BJ (cell line): Measurements from ENCODE around the gene FAM13B. TPM values are rescaled to one million over a fixed set of nuclear protein-coding genes. Genes with fewer than 3 reads are reported as not detected.

Experiments
- CTCF ChIA-PET: fragments of 350-600 bp; formaldehyde crosslinking; extraction: SDS; loops from one replicate; lab custom pipeline; 2021; ENCODE audit warnings: antibody characterized with exemption, inconsistent platforms; lab: Yijun Ruan, JAX
- POLR2A ChIA-PET: fragments of 300-600 bp; sonication (Branson Sonifier 250); formaldehyde crosslinking; extraction: SDS; loops from one replicate; lab custom pipeline; 2021; ENCODE audit warnings: antibody characterized with exemption; lab: Charles Lee
- DNase-seq: peaks from one replicate; pipeline ENCODE4 v3.0.0-alpha.2; 2011; ENCODE audit warnings: low read depth
- H3K27me3 ChIP-seq: 2 replicates; pipeline ENCODE4 v1.6.0; 2011; ENCODE audit warnings: low read length; ENCODE audit not compliant: control insufficient read depth, insufficient read depth
- H3K36me3 ChIP-seq: 2 replicates; pipeline ENCODE4 v1.5.1; 2011; ENCODE audit warnings: low read length; ENCODE audit not compliant: control insufficient read depth, insufficient read depth
- H3K4me3 ChIP-seq: 2 replicates; pipeline ENCODE4 v1.5.1; 2011; ENCODE audit warnings: low read depth, mild to moderate bottlenecking, control low read depth, low read length
- CTCF ChIP-seq: IDR thresholded peaks from 2 replicates; pipeline ENCODE4 v1.5.1; 2011; ENCODE audit warnings: low read depth, mild to moderate bottlenecking, control low read depth, inconsistent platforms, low read length, moderate library complexity; ENCODE audit not compliant: insufficient read depth
- polyA plus RNA-seq: library from polyadenylated mRNA; depleted of rRNA; stranded (reverse); fragments of >200 nt; gene quantifications from 2 replicates; pipeline ENCODE4 v1.2.3, GENCODE V29; 2011

Gene FAM13B
- polyA plus RNA-seq, 1 experiment, result 12.6 TPM

- H3K4me3 ChIP-seq, result no peak overlapping the region
- POLR2A ChIA-PET, result no interaction called here
- no peaks in the 10 kb centered on the region for H3K27me3 ChIP-seq
- peak; percentile 87 for TF ChIP-seq CTCF
- CTCF ChIA-PET, result interaction anchor here (0.6 to 10.1 kb wide), 23 partner anchors 9 to 447 kb away, joined by 3 to 188 read pairs (median 6); partner anchors contain the start of gene FAM13B
- no peaks in the 10 kb centered on the region for H3K36me3 ChIP-seq
- no peak for DNase-seq
Observed at GRCh38 chr5:138068742-138069600, 36.1 kb upstream of the FAM13B start.

- ChIA-PET CTCF (interaction anchor here (0.7 to 10.1 kb wide), 16 partner anchors 10 to 446 kb away, joined by 3 to 188 read pairs (median 6); partner anchors contain the start of gene FAM13B), POLR2A (interaction anchor here (0.6 kb wide), 1 partner anchor 1129 kb away, joined by 3 read pairs; no protein-coding TSS in a partner anchor)
- Histone ChIP-seq H3K36me3 (no peaks in the 10 kb centered on the region), H3K27me3 (no peaks in the 10 kb centered on the region), H3K4me3 (no peak overlapping the region)
- DNase-seq, result no peak
- no peak for TF ChIP-seq CTCF
Observed at GRCh38 chr5:138067945-138068344, 35.1 kb upstream of the FAM13B start.

DNA sequence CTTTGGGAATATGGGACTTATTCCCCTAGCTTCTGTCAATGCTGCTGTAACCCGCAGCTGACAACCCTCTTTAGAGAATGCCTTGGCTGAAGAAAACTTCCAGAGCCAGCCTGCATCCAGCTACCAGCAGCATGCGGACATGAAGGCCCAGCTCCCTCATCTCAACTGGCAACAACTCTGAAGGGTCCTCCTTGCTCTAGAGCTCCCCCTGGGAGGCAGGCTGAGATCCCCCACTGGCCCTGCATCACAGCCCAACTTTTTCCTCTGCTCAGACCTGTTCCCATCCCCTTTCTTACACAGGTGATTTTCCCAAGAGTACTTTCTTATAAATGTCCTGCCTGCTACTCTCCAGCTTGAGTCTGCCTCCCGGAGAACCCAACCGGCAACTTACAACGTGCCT, 32.2 kb upstream of the FAM13B start:
- DNase-seq, result no peak
- Histone ChIP-seq H3K27me3 (no peaks in the 10 kb centered on the region; the same call in 1 of the 2 replicates), H3K36me3 (no peaks in the 10 kb centered on the region), H3K4me3 (no peak overlapping the region)
- ChIA-PET CTCF (interaction anchor here (0.7 to 10.1 kb wide), 10 partner anchors 9 to 286 kb away, joined by 3 to 188 read pairs (median 4); partner anchors contain the start of gene FAM13B), POLR2A (interaction anchor here (0.6 kb wide), 1 partner anchor 29 kb away, joined by 3 read pairs; no protein-coding TSS in a partner anchor)
- TF ChIP-seq CTCF, result peak; percentile 36; the same call in 1 of the 2 replicates

GRCh38 chr5:138064526-138064925, 31.6 kb upstream of the FAM13B start:
- POLR2A ChIA-PET, result interaction anchor here (0.6 kb wide), 1 partner anchor 29 kb away, joined by 3 read pairs; no protein-coding TSS in a partner anchor

More at GRCh38 chr5:138064526-138064925, 31.6 kb upstream of the FAM13B start:
- H3K4me3 ChIP-seq, result no peak overlapping the region
- no peaks in the 10 kb centered on the region; the same call in 1 of the 2 replicates for H3K27me3 ChIP-seq
- DNase-seq, result no peak
- CTCF ChIA-PET, result interaction anchor here (0.6 to 10.1 kb wide), 10 partner anchors 8 to 71 kb away, joined by 3 to 188 read pairs (median 4); partner anchors contain the start of gene FAM13B
- TF ChIP-seq CTCF, result no peak
- H3K36me3 ChIP-seq, result no peaks in the 10 kb centered on the region
